ENCODE results near the gene GRK4.
A peak's percentile ranks its signal among the peaks of the same experiment; 100 is the strongest.
"Not testable (repeated sequence)": the region's sequence is repeated elsewhere in the genome, so short reads cannot be mapped to it uniquely, and the experiment has no call there.

GRK4 gene

DNA sequence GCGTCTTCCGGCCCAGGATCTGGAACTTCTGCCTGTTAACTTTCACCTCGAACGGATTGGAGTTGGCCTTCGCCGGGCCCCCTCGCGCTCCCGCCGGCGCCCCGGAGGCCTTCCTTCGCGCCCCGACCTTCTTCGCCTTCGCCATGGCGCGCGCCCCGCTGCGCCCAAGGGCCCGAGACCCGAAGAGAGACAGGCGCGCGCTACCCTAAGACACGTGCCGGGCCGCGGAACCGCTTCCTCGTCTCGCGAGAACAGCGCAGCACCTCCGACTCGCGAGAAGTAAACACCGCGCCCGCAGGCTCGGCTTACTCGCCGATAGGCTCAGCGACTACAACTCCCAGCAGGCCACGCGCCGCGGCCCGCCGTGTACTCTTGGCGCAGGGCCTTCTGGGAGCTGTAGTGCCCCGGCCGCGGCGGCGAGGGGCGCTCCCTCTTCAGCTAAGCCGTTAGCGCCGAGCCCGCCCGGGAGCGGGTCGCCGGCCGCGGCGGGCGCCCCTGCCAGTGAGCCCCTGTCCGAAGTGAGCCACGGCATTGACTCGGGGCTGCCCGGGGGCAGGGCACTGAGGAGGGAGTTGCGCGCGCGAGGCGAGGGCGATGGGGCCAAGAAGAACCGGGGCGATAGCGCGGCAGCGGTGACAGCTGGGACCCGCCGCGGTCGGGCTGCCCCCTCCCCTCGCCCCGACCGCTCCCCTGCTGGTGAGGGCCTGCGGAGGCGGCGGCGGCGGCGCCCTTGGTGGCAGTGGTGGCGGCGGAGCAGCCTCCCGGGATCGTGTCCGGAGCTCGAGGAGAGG lies at the start of gene GRK4, which contains the start of gene NOP14:
Gene GRK4 (plus strand): TSS at position 397 of the 791 bp plus-strand sequence. CDS start 500 bp downstream, outside the sequence.
Gene NOP14 (minus strand): TSS at position 232 of the 791 bp plus-strand sequence. CDS start 87 bp downstream, at position 145.
- H3K4me3 ChIP-seq: peak within 1 kb of the TSS; percentile 96
- H3K27ac ChIP-seq: peak within 1 kb of the TSS; percentile 82 to 85
- peak; percentile 98 for DNase-seq (ENCODE audit: low spot score)
- peak; percentile 30 for TF ChIP-seq CTCF (IDR thresholded peaks at IDR 0.05)

GRCh38 chr4:2914256-2915126 lies 48.9 kb upstream of the GRK4 start:
- H3K27ac ChIP-seq: no peak overlapping the region
- no peak for TF ChIP-seq CTCF (IDR thresholded peaks at IDR 0.05)
- no peak overlapping the region for H3K4me3 ChIP-seq
- no peak for DNase-seq (ENCODE audit: low spot score)

DNA sequence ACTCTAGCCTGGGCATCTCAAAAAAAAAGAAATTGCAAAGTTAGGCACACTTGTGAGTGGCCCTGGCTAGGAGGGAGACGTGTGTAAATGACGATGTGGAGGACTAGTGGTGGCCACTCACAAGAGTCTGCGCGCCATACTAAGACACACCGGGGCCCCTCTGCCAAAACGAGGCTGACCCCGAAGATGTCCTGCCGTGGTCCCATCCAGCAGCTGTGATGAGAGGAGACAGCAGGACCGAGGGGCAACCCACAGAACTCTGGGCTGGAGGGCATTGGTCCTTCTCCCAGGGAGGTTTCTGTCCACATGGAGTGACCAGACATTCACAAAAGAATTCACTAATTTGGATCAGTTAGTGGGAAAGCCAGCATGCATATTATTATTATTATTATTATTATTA lies 47.6 kb upstream of the GRK4 start:
- no peak for DNase-seq (ENCODE audit: low spot score)
- TF ChIP-seq CTCF (IDR thresholded peaks at IDR 0.05): no peak
- no peak overlapping the region for H3K27ac ChIP-seq
- no peak overlapping the region for H3K4me3 ChIP-seq

- not testable (repeated sequence) for H3K27ac ChIP-seq; DNase-seq (ENCODE audit: low spot score); H3K4me3 ChIP-seq
Observed at GRCh38 chr4:2916696-2917095, 46.7 kb upstream of the GRK4 start.

DNA sequence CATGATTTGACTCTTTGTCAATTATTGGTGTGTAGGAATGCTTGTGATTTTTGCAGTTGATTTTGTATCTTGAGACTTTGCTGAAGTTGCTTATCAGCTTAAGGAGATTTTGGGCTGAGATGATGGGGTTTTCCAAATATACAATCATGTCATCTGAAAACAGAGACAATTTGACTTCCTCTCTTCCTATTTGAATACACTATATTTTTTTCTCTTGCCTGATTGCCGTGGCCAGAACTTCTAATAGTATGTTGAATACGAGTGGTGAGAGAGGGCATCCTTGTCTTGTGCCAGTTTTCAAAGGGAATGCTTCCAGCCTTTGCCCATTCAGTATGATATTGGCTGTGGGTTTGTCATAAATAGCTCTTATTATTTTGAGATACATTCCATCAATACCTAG lies 45.1 kb upstream of the GRK4 start:
- not testable (repeated sequence) for DNase-seq (ENCODE audit: low spot score); H3K27ac ChIP-seq; H3K4me3 ChIP-seq

DNA sequence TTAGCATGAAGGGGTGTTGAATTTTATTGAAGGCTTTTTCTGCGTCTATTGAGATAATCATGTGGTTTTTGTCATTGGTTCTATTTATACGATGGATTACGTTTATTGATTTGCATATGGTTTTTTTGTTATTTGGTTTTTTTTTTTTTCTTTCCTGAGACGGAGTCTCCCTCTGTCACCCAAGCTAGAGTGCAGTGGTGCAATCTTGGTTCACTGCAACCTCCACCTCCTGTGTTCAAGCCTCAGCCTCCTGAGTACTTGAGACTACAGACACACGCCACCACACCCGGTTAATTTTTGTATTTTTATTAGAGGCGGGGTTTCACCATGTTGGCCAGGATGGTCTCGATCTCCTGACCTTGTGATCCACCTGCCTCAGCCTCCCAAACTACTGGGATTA lies 44.7 kb upstream of the GRK4 start:
- not testable (repeated sequence) for H3K4me3 ChIP-seq, H3K27ac ChIP-seq
- peak; percentile 17 for DNase-seq (ENCODE audit: low spot score)

DNA sequence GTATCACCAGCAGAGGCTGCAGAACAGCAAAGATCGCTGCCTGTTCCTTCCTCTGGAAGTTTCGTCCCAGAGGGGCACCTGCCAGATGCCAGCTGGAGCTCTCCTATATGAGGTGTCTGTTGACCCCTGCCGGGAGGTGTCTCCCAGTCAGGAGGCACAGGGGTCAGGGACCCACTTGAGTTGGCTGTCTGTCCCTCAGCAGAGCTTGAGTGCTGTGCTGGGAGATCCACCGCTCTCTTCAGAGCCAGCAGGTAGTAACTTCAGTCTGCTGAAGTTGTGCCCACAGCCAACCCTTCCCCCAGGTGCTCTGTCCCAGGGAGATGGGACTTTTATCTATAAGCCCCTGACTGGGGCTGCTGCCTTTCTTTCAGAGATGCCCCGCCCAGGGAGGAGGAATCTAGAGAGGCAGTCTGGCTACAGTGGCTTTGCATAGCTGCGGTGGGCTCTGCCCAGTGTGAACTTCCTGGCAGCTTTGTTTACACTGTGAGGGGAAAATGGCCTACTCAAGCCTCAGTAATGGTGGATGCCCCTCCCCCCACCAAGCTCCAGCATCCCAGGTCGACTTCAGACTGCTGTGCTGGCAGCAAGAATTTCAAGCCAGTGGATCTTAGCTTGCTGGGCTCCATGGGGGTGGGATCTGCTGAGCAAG lies 40.8 kb upstream of the GRK4 start:
- DNase-seq (ENCODE audit: low spot score): peak; percentile 24
- not testable (repeated sequence) for H3K27ac ChIP-seq, H3K4me3 ChIP-seq

DNA sequence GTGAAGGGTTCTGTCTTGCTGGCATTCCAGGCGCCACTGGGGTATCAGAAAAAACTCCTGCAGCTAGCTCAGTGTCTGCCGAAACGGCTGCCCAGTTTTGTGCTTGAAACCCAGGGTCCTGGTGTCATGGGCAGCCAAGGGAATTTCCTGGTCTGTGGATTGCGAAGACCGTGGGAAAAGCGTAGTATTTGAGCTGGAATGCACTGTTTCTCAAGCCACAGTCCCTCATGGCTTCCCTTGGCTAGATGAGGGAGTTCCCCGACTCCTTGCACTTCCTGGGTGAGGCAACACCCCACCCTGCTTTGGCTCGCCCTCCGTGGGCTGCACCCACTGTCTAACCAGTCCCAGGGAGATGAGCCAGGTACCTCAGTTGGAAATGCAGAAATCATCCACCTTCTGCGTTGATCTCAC lies 40.2 kb upstream of the GRK4 start:
- H3K27ac ChIP-seq: no peak overlapping the region
- TF ChIP-seq CTCF (IDR thresholded peaks at IDR 0.05): no peak
- peak; percentile 31 for DNase-seq (ENCODE audit: low spot score)
- no peak overlapping the region for H3K4me3 ChIP-seq
